Activated B cell treated with CpG ODN at 0.5 μM for 24 hours (primary cell): Measurements from ENCODE around the gene MIEF2. TPM values are rescaled to one million over a fixed set of nuclear protein-coding genes. Genes with fewer than 3 reads are reported as not detected.

Source experiments
- ATAC-seq: fragments of 200-7000 bp; cut with Tn5 transposase; one replicate; pipeline ENCODE4 v1.10.0; 2021; ENCODE audit warnings: low read depth, mild to moderate bottlenecking, moderate library complexity
- CTCF ChIA-PET: fragments of 350-600 bp; sonication (Branson Sonifier 250); formaldehyde crosslinking; loops from one replicate; lab custom pipeline; 2021; ENCODE audit warnings: antibody characterized with exemption; lab: Charles Lee
- POLR2A ChIA-PET: fragments of 350-600 bp; sonication (Branson Sonifier 250); formaldehyde crosslinking; loops from one replicate; lab custom pipeline; 2021; ENCODE audit warnings: antibody characterized with exemption; lab: Charles Lee
- DNase-seq: peaks from one replicate; pipeline ENCODE4 v3.0.0; 2022
- H3K27ac Mint-ChIP-seq: one replicate; pipeline ENCODE4 v1.8.0; 2020; ENCODE audit warnings: mixed read lengths
- H3K27me3 Mint-ChIP-seq: one replicate; pipeline ENCODE4 v1.8.0; 2021; ENCODE audit warnings: mixed read lengths
- H3K36me3 Mint-ChIP-seq: one replicate; pipeline ENCODE4 v1.8.0; 2021; ENCODE audit warnings: low read depth, mixed read lengths
- H3K4me1 Mint-ChIP-seq: one replicate; pipeline ENCODE4 v1.8.0; 2021; ENCODE audit warnings: mixed read lengths
- H3K4me3 Mint-ChIP-seq: one replicate; pipeline ENCODE4 v1.8.0; 2020; ENCODE audit warnings: mild to moderate bottlenecking, mixed read lengths
- H3K9me3 Mint-ChIP-seq: one replicate; pipeline ENCODE4 v1.8.0; 2020; ENCODE audit warnings: mixed read lengths
- intact Hi-C: fragments of 100-400 bp; cut with micrococcal nuclease; formaldehyde crosslinking; loops from one replicate; pipeline ENCODE4 v1.15.1; 2024
- total RNA-seq: library from RNA; stranded (reverse); gene quantifications from 2 replicates; pipeline ENCODE4 v1.2.3, GENCODE V29; 2022
- TF ChIP-seq, protein P1 (sequence below): fragments of 200-600 bp; IDR thresholded peaks from one replicate; pipeline ENCODE4 v1.8.0; 2022; ENCODE audit warnings: antibody characterized with exemption, mild to moderate bottlenecking

The MIEF2 gene
- total RNA-seq, 1 donor from 2014 or later: 8.8 TPM

DNA sequence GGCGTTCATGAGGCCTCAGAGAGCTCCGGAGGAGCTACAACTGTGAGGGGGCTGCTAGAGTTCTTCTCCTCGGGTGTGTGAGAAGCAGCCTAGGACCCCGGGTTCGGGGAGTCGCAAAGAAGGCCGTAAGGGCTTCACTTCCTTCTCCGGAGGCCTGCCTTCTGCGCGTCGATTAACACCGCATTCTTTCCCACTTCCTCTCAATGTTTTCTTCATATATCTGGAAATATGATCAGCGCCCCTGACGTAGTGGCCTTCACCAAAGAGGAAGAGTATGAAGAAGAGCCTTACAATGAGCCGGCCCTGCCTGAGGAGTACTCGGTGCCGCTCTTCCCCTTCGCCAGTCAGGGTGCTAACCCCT, 55.1 kb downstream of the MIEF2 start:
- no peaks in the 10 kb centered on the region for H3K9me3 Mint-ChIP-seq
- peak overlapping the region; percentile 100 for H3K27ac Mint-ChIP-seq
- TF ChIP-seq, protein P1, sequence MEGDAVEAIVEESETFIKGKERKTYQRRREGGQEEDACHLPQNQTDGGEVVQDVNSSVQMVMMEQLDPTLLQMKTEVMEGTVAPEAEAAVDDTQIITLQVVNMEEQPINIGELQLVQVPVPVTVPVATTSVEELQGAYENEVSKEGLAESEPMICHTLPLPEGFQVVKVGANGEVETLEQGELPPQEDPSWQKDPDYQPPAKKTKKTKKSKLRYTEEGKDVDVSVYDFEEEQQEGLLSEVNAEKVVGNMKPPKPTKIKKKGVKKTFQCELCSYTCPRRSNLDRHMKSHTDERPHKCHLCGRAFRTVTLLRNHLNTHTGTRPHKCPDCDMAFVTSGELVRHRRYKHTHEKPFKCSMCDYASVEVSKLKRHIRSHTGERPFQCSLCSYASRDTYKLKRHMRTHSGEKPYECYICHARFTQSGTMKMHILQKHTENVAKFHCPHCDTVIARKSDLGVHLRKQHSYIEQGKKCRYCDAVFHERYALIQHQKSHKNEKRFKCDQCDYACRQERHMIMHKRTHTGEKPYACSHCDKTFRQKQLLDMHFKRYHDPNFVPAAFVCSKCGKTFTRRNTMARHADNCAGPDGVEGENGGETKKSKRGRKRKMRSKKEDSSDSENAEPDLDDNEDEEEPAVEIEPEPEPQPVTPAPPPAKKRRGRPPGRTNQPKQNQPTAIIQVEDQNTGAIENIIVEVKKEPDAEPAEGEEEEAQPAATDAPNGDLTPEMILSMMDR: no peak
- DNase-seq (no peak), ATAC-seq (peak; percentile 15)
- H3K4me3 Mint-ChIP-seq: peak overlapping the region; percentile 100
- POLR2A ChIA-PET: interaction anchor here (0.5 to 1.7 kb wide), 4 partner anchors 9 to 1063 kb away, joined by 3 to 9 read pairs (median 6); partner anchors contain the start of genes ALKBH5 and MAPK7
- intact Hi-C loops: loop anchor here (1.0 to 10.0 kb wide), 7 partner anchors 47 to 467 kb away; partner anchors contain the start of genes ALKBH5, ATPAF2, GID4 and LLGL1
- H3K4me1 Mint-ChIP-seq: peaks cover 79% of the 10 kb centered on the region
- H3K36me3 Mint-ChIP-seq: peaks cover 68% of the 10 kb centered on the region
- CTCF ChIA-PET: no interaction called here
- no peaks in the 10 kb centered on the region for H3K27me3 Mint-ChIP-seq

DNA sequence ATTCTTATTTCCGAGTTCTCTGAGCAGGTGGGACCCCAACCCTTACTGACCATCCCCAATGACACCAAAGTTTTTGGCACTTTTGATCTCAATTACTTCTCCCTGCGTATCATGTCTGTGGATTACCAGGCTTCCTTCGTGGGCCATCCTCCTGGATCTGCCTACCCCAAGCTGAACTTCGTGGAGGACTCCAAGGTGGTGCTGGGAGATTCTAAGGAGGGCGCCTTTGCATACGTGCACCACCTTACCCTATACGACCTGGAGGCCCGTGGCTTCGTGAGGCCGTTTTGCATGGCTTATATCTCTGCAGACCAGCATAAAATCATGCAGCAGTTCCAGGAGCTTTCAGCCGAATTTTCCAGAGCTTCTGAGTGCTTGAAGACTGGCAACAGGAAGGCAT, 55.5 kb downstream of the MIEF2 start:
- no peaks in the 10 kb centered on the region for H3K27me3 Mint-ChIP-seq
- no peaks in the 10 kb centered on the region for H3K9me3 Mint-ChIP-seq
- POLR2A ChIA-PET: interaction anchor here (0.5 to 0.6 kb wide), 2 partner anchors 104 to 1062 kb away, joined by 3 to 4 read pairs; partner anchors contain the start of gene MAPK7
- intact Hi-C loops: loop anchor here (1.0 to 10.0 kb wide), 7 partner anchors 47 to 466 kb away; partner anchors contain the start of genes ALKBH5, ATPAF2, GID4 and LLGL1
- peaks cover 83% of the 10 kb centered on the region for H3K4me1 Mint-ChIP-seq
- CTCF ChIA-PET: no interaction called here
- TF ChIP-seq, protein P1: no peak
- ATAC-seq (no peak), DNase-seq (no peak)
- H3K4me3 Mint-ChIP-seq: peak overlapping the region; percentile 100
- peaks cover 69% of the 10 kb centered on the region for H3K36me3 Mint-ChIP-seq
- H3K27ac Mint-ChIP-seq: peak overlapping the region; percentile 100

Other genes with a start within 250 kb of the MIEF2 start
- gene ATPAF2, start 221.5 kb upstream of the MIEF2 start, total RNA-seq: 60.7 and 69.1 TPM in 2 replicates
- gene GID4, start 221.3 kb upstream of the MIEF2 start, total RNA-seq: 6.8 and 7.3 TPM in 2 replicates
- gene DRG2, start 172.7 kb upstream of the MIEF2 start, total RNA-seq: 55.7 and 67.1 TPM in 2 replicates
- 0.73 and 1.3 TPM in 2 replicates for gene MYO15A, start 151.9 kb upstream of the MIEF2 start, total RNA-seq
- gene ALKBH5, start 76.8 kb upstream of the MIEF2 start, total RNA-seq: 72.8 and 74.6 TPM in 2 replicates
- gene LLGL1, start 35.0 kb upstream of the MIEF2 start, total RNA-seq: 9.7 and 10.5 TPM in 2 replicates
- gene FLII, start 1.9 kb upstream of the MIEF2 start, total RNA-seq: 291 and 301 TPM in 2 replicates
- gene TOP3A, start 54.3 kb downstream of the MIEF2 start, total RNA-seq: 44.8 and 46.4 TPM in 2 replicates
- gene SMCR8, start 54.6 kb downstream of the MIEF2 start, total RNA-seq: 32.5 and 36.9 TPM in 2 replicates
- 17.9 and 18.4 TPM in 2 replicates for gene SHMT1, start 102.9 kb downstream of the MIEF2 start, total RNA-seq
- gene EVPLL, start 117.1 kb downstream of the MIEF2 start, total RNA-seq: not detected in 2 replicates
- gene LGALS9C, start 216.1 kb downstream of the MIEF2 start, total RNA-seq: not detected in 2 replicates